Left forelimb (tissue), 1 donor: ENCODE measurements around the gene OSCP1.
"Not testable (repeated sequence)": the region's sequence is repeated elsewhere in the genome, so short reads cannot be mapped to it uniquely, and the experiment has no call there.

Source experiments
- DNase-seq: peaks from one replicate; pipeline ENCODE4 v3.0.0-alpha.2; 2018; ENCODE audit warnings: low spot score

OSCP1 gene

GRCh38 chr1:36450270-36450918 is at the start of gene OSCP1:
OSCP1 (minus strand) TSS chr1:36450451; CDS start chr1:36450369, 82 bp downstream.
- DNase-seq: peak; percentile 98

- DNase-seq: no peak
These were observed 47.0 kb upstream of the OSCP1 start for GRCh38 chr1:36497207-36497606.

- no peak for DNase-seq
These were observed 44.7 kb upstream of the OSCP1 start for GRCh38 chr1:36494971-36495370.

- no peak for DNase-seq
These were observed 43.3 kb upstream of the OSCP1 start for GRCh38 chr1:36493524-36493923.

GRCh38 chr1:36492491-36492890 is 42.2 kb upstream of the OSCP1 start:
- DNase-seq: no peak

- not testable (repeated sequence) for DNase-seq
These were observed 39.2 kb upstream of the OSCP1 start for GRCh38 chr1:36489258-36490051.

GRCh38 chr1:36487906-36488305 is 37.7 kb upstream of the OSCP1 start:
- DNase-seq: no peak

- not testable (repeated sequence) for DNase-seq
These were observed 37.1 kb upstream of the OSCP1 start for GRCh38 chr1:36487336-36487725.

GRCh38 chr1:36486439-36487335 is 36.4 kb upstream of the OSCP1 start:
- no peak for DNase-seq

- no peak for DNase-seq
These were observed 35.8 kb upstream of the OSCP1 start for GRCh38 chr1:36486093-36486438.

GRCh38 chr1:36484099-36484498 is 33.8 kb upstream of the OSCP1 start:
- no peak for DNase-seq

- no peak for DNase-seq
These were observed 32.6 kb upstream of the OSCP1 start, which contains the start of gene CSF3R for GRCh38 chr1:36482724-36483388. CSF3R (minus strand) TSS chr1:36482913; CDS start chr1:36479496, 3,417 bp downstream.

- DNase-seq: no peak
These were observed 31.8 kb upstream of the OSCP1 start for GRCh38 chr1:36481771-36482723.

- no peak for DNase-seq
These were observed 30.8 kb upstream of the OSCP1 start for GRCh38 chr1:36481091-36481490.

- DNase-seq: no peak
These were observed 29.9 kb upstream of the OSCP1 start for GRCh38 chr1:36480161-36480560.

- no peak for DNase-seq
These were observed 29.3 kb upstream of the OSCP1 start for GRCh38 chr1:36479505-36480051.

- not testable (repeated sequence) for DNase-seq
These were observed 27.4 kb upstream of the OSCP1 start for GRCh38 chr1:36477615-36478014.

- DNase-seq: no peak
These were observed 26.7 kb upstream of the OSCP1 start for GRCh38 chr1:36476945-36477344.

GRCh38 chr1:36475910-36476604 is 25.8 kb upstream of the OSCP1 start:
- DNase-seq: no peak

- DNase-seq: no peak
These were observed 25.1 kb upstream of the OSCP1 start for GRCh38 chr1:36475341-36475740.
